GM23248 (cell line): ENCODE data around the gene CBFA2T3. TPM values are rescaled to one million over a fixed set of nuclear protein-coding genes. Genes with fewer than 3 reads are reported as not detected.

Experiments
- DNase-seq: peaks from one replicate; pipeline ENCODE4 v3.0.0-alpha.2; 2015
- H2AFZ ChIP-seq: fragments of 200-600 bp; sonication (generic); 2 replicates; pipeline ENCODE4 v1.6.1; 2016; ENCODE audit warnings: antibody characterized with exemption
- H3F3A ChIP-seq: fragments of 200-600 bp; sonication (generic); 2 replicates; pipeline ENCODE4 v1.6.1; 2016; ENCODE audit warnings: mild to moderate bottlenecking, antibody characterized with exemption, mixed run types; ENCODE audit not compliant: insufficient read depth
- H3K27ac ChIP-seq: fragments of 200-600 bp; sonication (generic); 2 replicates; pipeline ENCODE4 v1.5.1; 2016; ENCODE audit warnings: mild to moderate bottlenecking
- H3K27me3 ChIP-seq: fragments of 200-600 bp; sonication (generic); replicated peaks from 2 replicates; pipeline ENCODE4 v1.6.1; 2016; ENCODE audit warnings: mild to moderate bottlenecking; ENCODE audit not compliant: insufficient read depth
- H3K36me3 ChIP-seq: fragments of 200-600 bp; sonication (generic); 2 replicates; pipeline ENCODE4 v1.6.1; 2016; ENCODE audit warnings: low read depth, mild to moderate bottlenecking
- H3K4me1 ChIP-seq: fragments of 200-600 bp; sonication (generic); 2 replicates; pipeline ENCODE4 v1.6.1; 2016; ENCODE audit warnings: mild to moderate bottlenecking; ENCODE audit not compliant: insufficient read depth
- H3K4me2 ChIP-seq: fragments of 200-600 bp; sonication (generic); one replicate; pipeline ENCODE4 v1.6.1; 2016; ENCODE audit warnings: mild to moderate bottlenecking; ENCODE audit not compliant: unreplicated experiment
- H3K4me3 ChIP-seq: fragments of 200-600 bp; sonication (generic); 2 replicates; pipeline ENCODE4 v1.5.1; 2016; ENCODE audit warnings: mild to moderate bottlenecking
- H3K79me2 ChIP-seq: fragments of 200-600 bp; sonication (generic); 2 replicates; pipeline ENCODE4 v1.6.1; 2016; ENCODE audit warnings: mild to moderate bottlenecking; ENCODE audit not compliant: insufficient read depth
- H3K9ac ChIP-seq: fragments of 200-600 bp; sonication (generic); 2 replicates; pipeline ENCODE4 v1.6.1; 2016; ENCODE audit warnings: mild to moderate bottlenecking
- H3K9me2 ChIP-seq: fragments of 200-600 bp; sonication (generic); 2 replicates; pipeline ENCODE4 v1.6.1; 2016; ENCODE audit warnings: mixed run types, mild to moderate bottlenecking, moderate library complexity; ENCODE audit not compliant: insufficient read depth
- H3K9me3 ChIP-seq: fragments of 200-600 bp; sonication (generic); one replicate; pipeline ENCODE4 v1.6.1; 2017; ENCODE audit warnings: low read depth
- H4K20me1 ChIP-seq: fragments of 200-600 bp; sonication (generic); 2 replicates; pipeline ENCODE4 v1.6.0; 2016; ENCODE audit not compliant: insufficient read depth
- EZH2 ChIP-seq: fragments of 200-600 bp; sonication (generic); IDR thresholded peaks from 2 replicates; pipeline ENCODE4 v1.6.1; 2018; ENCODE audit warnings: antibody characterized with exemption, mild to moderate bottlenecking; ENCODE audit not compliant: insufficient read depth, poor library complexity, severe bottlenecking
- EZH2phosphoT487 ChIP-seq: fragments of 200-600 bp; sonication (generic); IDR thresholded peaks from 2 replicates; pipeline ENCODE4 v1.6.1; 2018; ENCODE audit warnings: antibody characterized with exemption, moderate library complexity, mild to moderate bottlenecking, low read depth; ENCODE audit not compliant: insufficient read depth
- WGBS, 2 experiments: methylation state at CpG; one replicate each; pipeline ENCODE4 v1.1.6; 2015 to 2017; ENCODE audit warnings: low lambda C conversion rate in 2 of 2, low coverage in 1 of 2; ENCODE audit errors: missing lambda C conversion rate in 2 of 2; 5-methylcytosine and 5-hydroxymethylcytosine counted together
- in situ Hi-C: fragments of 300-500 bp; cut with MboI; formaldehyde crosslinking; loops from 2 replicates; pipeline ENCODE4 v1.15.0; 2020
- polyA plus RNA-seq: library from polyadenylated mRNA; unstranded; fragments of >200 nt; fragmentation: Nextera tagmentation; extraction: Ambion mirVana; gene quantifications from 2 replicates; pipeline ENCODE4 v1.2.1, GENCODE V29; 2016
- total RNA-seq: library from RNA; depleted of rRNA; stranded (reverse); fragments of >200 nt; shearing (Covaris generic); gene quantifications from 2 replicates; pipeline ENCODE4 v1.2.3, GENCODE V29; 2014

Gene CBFA2T3
- total and polyA plus RNA-seq, 2 experiments from 2014 or later, result not detected

DNA sequence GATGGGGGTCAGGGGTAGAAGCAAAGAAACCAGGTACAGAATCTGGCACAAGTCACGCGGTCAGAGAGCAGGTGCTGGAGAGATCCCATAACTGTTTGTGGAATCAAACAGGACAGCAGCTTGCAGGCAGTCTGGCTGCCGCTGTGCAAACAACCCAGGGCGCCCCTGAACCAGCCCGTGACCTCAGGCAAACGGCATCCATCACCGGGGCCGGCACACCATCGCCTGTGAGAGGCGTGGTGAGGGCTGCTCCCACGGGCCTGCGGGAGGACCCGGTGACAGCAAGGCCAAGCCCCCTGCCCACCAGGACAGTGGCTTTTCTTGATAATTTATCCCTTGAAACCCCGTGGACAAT lies 47.9 kb downstream of the CBFA2T3 start:
- Histone ChIP-seq H4K20me1 (no peaks in the 10 kb centered on the region), H3K4me1 (0 out of 2 replicates have a peak, but pooled peaks cover 8% of the 10 kb centered on the region), H3F3A (no peaks in the 10 kb centered on the region), H3K9me3 (no peaks in the 10 kb centered on the region), H3K9me2 (no peaks in the 10 kb centered on the region), H3K27ac (no peak overlapping the region), H2AFZ (no peak overlapping the region), H3K9ac (no peak overlapping the region), H3K27me3 (no peaks in the 10 kb centered on the region), H3K36me3 (no peaks in the 10 kb centered on the region), H3K4me2 (no peak overlapping the region), H3K79me2 (no peaks in the 10 kb centered on the region), H3K4me3 (no peak overlapping the region)
- no peak for TF ChIP-seq EZH2phosphoT487
- TF ChIP-seq EZH2, result no peak
- in situ Hi-C loops, result no loop called here
- DNase-seq, result no peak
- 84% methylated on average over 14 of the region's 14 CpGs for WGBS, 2 experiments

DNA sequence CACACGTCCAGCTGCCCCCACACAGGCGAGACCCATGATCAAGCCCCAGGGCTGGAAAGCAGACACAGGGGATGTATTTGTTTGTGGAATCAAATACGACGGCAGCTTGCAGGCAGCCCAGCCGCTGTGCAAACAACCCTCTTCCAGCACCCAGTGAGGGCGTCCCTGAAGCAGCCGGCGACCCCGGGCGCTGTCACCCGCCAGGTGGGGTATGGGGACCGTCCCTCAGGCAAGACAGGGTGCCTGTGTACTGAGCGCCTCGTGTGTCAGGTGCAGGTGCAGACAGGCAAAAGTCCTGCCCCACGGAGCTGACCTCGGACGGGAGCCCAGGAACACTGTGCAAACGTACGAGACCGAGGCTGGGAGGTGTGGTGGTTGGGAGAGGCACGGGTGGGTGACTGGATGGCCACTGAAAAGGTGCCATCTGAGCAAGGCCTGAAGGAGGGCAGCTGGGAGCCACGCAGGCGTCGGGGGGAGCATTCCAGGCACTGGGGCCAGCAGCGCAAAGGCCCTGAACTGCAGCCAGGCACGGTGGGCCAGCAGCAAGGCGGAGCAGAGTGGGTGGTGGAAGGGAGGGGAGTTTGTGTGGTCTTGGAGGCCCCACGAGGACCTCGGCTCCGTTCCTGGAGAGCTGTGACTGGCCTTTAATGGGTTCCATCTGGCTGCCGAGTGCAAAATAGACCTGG lies 48.5 kb downstream of the CBFA2T3 start:
- H3K4me2 ChIP-seq, result no peak overlapping the region
- H3K9me2 ChIP-seq, result no peaks in the 10 kb centered on the region
- in situ Hi-C loops, result no loop called here
- WGBS, 2 experiments, result 77 to 84% methylated on average over 26 to 31 of the region's 31 CpGs
- H2AFZ ChIP-seq, result no peak overlapping the region
- no peak overlapping the region for H3K27ac ChIP-seq
- H3K27me3 ChIP-seq, result no peaks in the 10 kb centered on the region
- no peaks in the 10 kb centered on the region for H4K20me1 ChIP-seq
- no peaks in the 10 kb centered on the region for H3F3A ChIP-seq
- no peak overlapping the region for H3K4me3 ChIP-seq
- 0 out of 2 replicates have a peak, but pooled peaks cover 8% of the 10 kb centered on the region for H3K4me1 ChIP-seq
- no peaks in the 10 kb centered on the region for H3K79me2 ChIP-seq
- H3K36me3 ChIP-seq, result no peaks in the 10 kb centered on the region
- no peak overlapping the region for H3K9ac ChIP-seq
- no peaks in the 10 kb centered on the region for H3K9me3 ChIP-seq
- DNase-seq, result no peak
- TF ChIP-seq EZH2phosphoT487 (no peak), EZH2 (no peak)

DNA sequence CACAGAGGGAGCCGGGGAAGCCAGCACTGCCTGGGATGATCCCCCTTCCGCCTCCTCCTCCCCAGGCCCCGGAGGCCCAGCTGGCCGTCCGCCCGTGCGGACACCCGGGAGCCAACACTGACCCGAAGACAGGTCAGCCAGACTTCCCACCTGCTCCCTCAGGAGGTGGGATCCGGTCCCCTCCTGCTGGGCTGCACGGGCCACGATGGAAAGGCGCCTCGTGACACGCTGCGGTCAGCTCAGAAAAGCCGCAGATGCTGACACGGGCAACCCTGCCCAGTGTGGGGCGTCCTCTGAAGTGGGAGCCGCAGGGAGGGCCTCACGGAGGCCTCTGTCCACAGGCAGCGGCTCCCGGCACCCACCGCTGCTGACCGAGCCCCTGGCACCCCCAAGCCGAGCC lies 49.3 kb downstream of the CBFA2T3 start:
- H3K27ac ChIP-seq, result no peak overlapping the region
- no peaks in the 10 kb centered on the region for H3K79me2 ChIP-seq
- 0 out of 2 replicates have a peak, but pooled peaks cover 8% of the 10 kb centered on the region for H3K4me1 ChIP-seq
- no peaks in the 10 kb centered on the region for H3K9me2 ChIP-seq
- H2AFZ ChIP-seq, result no peak overlapping the region
- H3K9me3 ChIP-seq, result no peaks in the 10 kb centered on the region
- no peaks in the 10 kb centered on the region for H3K36me3 ChIP-seq
- H3K27me3 ChIP-seq, result no peaks in the 10 kb centered on the region
- no peak overlapping the region for H3K4me3 ChIP-seq
- in situ Hi-C loops, result no loop called here
- TF ChIP-seq EZH2phosphoT487 (no peak), EZH2 (no peak)
- no peak overlapping the region for H3K4me2 ChIP-seq
- H4K20me1 ChIP-seq, result no peaks in the 10 kb centered on the region
- DNase-seq, result no peak
- WGBS, 2 experiments, result 88 to 95% methylated on average over 17 to 20 of the region's 26 CpGs
- H3F3A ChIP-seq, result no peaks in the 10 kb centered on the region
- no peak overlapping the region for H3K9ac ChIP-seq

DNA sequence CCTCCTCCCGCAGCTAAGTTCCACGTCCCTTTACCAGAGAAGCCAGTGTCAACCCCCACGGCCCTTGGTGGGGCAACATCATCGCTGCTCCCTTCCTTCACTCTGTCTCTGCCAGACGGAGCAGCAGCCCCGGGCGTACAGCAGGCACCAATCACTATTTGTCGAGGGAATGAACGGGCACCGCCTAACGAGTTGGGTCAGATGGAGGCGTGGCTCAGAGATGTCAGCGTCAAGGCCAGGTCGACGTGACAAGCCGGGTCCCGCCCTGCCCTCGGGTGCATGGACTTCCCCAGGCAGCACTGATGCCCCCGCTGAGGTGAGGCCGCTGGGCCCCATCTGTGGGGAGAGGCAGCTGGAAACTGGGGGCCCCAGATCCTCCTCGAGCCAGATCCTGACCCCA lies 50.0 kb downstream of the CBFA2T3 start:
- H3K9me3 ChIP-seq, result no peaks in the 10 kb centered on the region
- no peak overlapping the region for H3K4me3 ChIP-seq
- H4K20me1 ChIP-seq, result no peaks in the 10 kb centered on the region
- in situ Hi-C loops, result no loop called here
- 80 to 83% methylated on average over 21 of the region's 21 CpGs for WGBS, 2 experiments
- no peak overlapping the region for H3K27ac ChIP-seq
- no peak overlapping the region for H3K4me2 ChIP-seq
- no peak overlapping the region for H3K9ac ChIP-seq
- H2AFZ ChIP-seq, result no peak overlapping the region
- no peaks in the 10 kb centered on the region for H3K79me2 ChIP-seq
- H3K9me2 ChIP-seq, result no peaks in the 10 kb centered on the region
- no peaks in the 10 kb centered on the region for H3K27me3 ChIP-seq
- TF ChIP-seq EZH2phosphoT487 (no peak), EZH2 (no peak)
- 0 out of 2 replicates have a peak, but pooled peaks cover 8% of the 10 kb centered on the region for H3K4me1 ChIP-seq
- no peaks in the 10 kb centered on the region for H3F3A ChIP-seq
- H3K36me3 ChIP-seq, result no peaks in the 10 kb centered on the region
- no peak for DNase-seq
